Measurements from ENCODE around the gene SNCG. TPM values are rescaled to one million over a fixed set of nuclear protein-coding genes. Genes with fewer than 3 reads are reported as not detected.
"Not testable (repeated sequence)": the region's sequence is repeated elsewhere in the genome, so short reads cannot be mapped to it uniquely, and the experiment has no call there.

The SNCG gene
- total and polyA plus RNA-seq, 2 donors: 69.2 to 197 TPM

- WGBS: 86% methylated on average over 6 of the region's 6 CpGs
- no peak overlapping the region for H3K27ac ChIP-seq (ENCODE audit: low read depth)
- no peaks in the 10 kb centered on the region for H3K36me3 ChIP-seq (ENCODE audit: insufficient read depth)
- no peak overlapping the region for H3K4me3 ChIP-seq (ENCODE audit: low read depth, low read length)
- H3K4me1 ChIP-seq (ENCODE audit: insufficient read depth): no peaks in the 10 kb centered on the region
- no peak for DNase-seq (ENCODE audit: extremely low spot score)
Observed at GRCh38 chr10:86940677-86941076, 17.7 kb upstream of the SNCG start.

GRCh38 chr10:86941426-86941825 is 17.0 kb upstream of the SNCG start:
- H3K4me1 ChIP-seq (ENCODE audit: insufficient read depth): no peaks in the 10 kb centered on the region
- H3K36me3 ChIP-seq (ENCODE audit: insufficient read depth): no peaks in the 10 kb centered on the region
- H3K4me3 ChIP-seq (ENCODE audit: low read depth, low read length): no peak overlapping the region
- WGBS: 85% methylated on average over 2 of the region's 2 CpGs
- H3K27ac ChIP-seq (ENCODE audit: low read depth): no peak overlapping the region
- DNase-seq (ENCODE audit: extremely low spot score): no peak

- H3K27ac ChIP-seq (ENCODE audit: low read depth): no peak overlapping the region
- no peaks in the 10 kb centered on the region for H3K4me1 ChIP-seq (ENCODE audit: insufficient read depth)
- 94% methylated on average over 14 of the region's 14 CpGs for WGBS
- no peak overlapping the region for H3K4me3 ChIP-seq (ENCODE audit: low read depth, low read length)
- H3K36me3 ChIP-seq (ENCODE audit: insufficient read depth): no peaks in the 10 kb centered on the region
- no peak for DNase-seq (ENCODE audit: extremely low spot score)
Observed at GRCh38 chr10:86941991-86942421, 16.4 kb upstream of the SNCG start.

GRCh38 chr10:86942441-86943315 is 15.7 kb upstream of the SNCG start:
- Histone ChIP-seq H3K4me3 (ENCODE audit: low read depth, low read length) (no peak overlapping the region), H3K4me1 (ENCODE audit: insufficient read depth) (no peaks in the 10 kb centered on the region), H3K27ac (ENCODE audit: low read depth) (no peak overlapping the region), H3K36me3 (ENCODE audit: insufficient read depth) (no peaks in the 10 kb centered on the region)
- WGBS: 60% methylated on average over 94 of the region's 94 CpGs
- DNase-seq (ENCODE audit: extremely low spot score): no peak

- Histone ChIP-seq H3K4me3 (ENCODE audit: low read depth, low read length) (no peak overlapping the region), H3K4me1 (ENCODE audit: insufficient read depth) (no peaks in the 10 kb centered on the region), H3K36me3 (ENCODE audit: insufficient read depth) (no peaks in the 10 kb centered on the region), H3K27ac (ENCODE audit: low read depth) (no peak overlapping the region)
- DNase-seq (ENCODE audit: extremely low spot score): no peak
- WGBS: 95% methylated on average over 30 of the region's 30 CpGs
Observed at GRCh38 chr10:86943316-86944030, 14.9 kb upstream of the SNCG start.

- Histone ChIP-seq H3K4me3 (ENCODE audit: low read depth, low read length) (no peak overlapping the region), H3K36me3 (ENCODE audit: insufficient read depth) (no peaks in the 10 kb centered on the region), H3K27ac (ENCODE audit: low read depth) (no peak overlapping the region), H3K4me1 (ENCODE audit: insufficient read depth) (no peaks in the 10 kb centered on the region)
- DNase-seq (ENCODE audit: extremely low spot score): no peak
- 92% methylated on average over 4 of the region's 4 CpGs for WGBS
Observed at GRCh38 chr10:86944031-86944419, 14.4 kb upstream of the SNCG start.

GRCh38 chr10:86944471-86944870 is 13.9 kb upstream of the SNCG start:
- Histone ChIP-seq H3K4me3 (ENCODE audit: low read depth, low read length) (no peak overlapping the region), H3K36me3 (ENCODE audit: insufficient read depth) (no peaks in the 10 kb centered on the region), H3K4me1 (ENCODE audit: insufficient read depth) (no peaks in the 10 kb centered on the region), H3K27ac (ENCODE audit: low read depth) (no peak overlapping the region)
- no peak for DNase-seq (ENCODE audit: extremely low spot score)

GRCh38 chr10:86944907-86945306 is 13.5 kb upstream of the SNCG start:
- Histone ChIP-seq H3K4me1 (ENCODE audit: insufficient read depth) (no peaks in the 10 kb centered on the region), H3K27ac (ENCODE audit: low read depth) (no peak overlapping the region), H3K4me3 (ENCODE audit: low read depth, low read length) (no peak overlapping the region), H3K36me3 (ENCODE audit: insufficient read depth) (no peaks in the 10 kb centered on the region)
- 93% methylated on average over 3 of the region's 3 CpGs for WGBS
- DNase-seq (ENCODE audit: extremely low spot score): no peak

- Histone ChIP-seq H3K4me1 (ENCODE audit: insufficient read depth) (no peaks in the 10 kb centered on the region), H3K27ac (ENCODE audit: low read depth) (no peak overlapping the region), H3K4me3 (ENCODE audit: low read depth, low read length) (no peak overlapping the region), H3K36me3 (ENCODE audit: insufficient read depth) (no peaks in the 10 kb centered on the region)
- WGBS: 61% methylated on average over 18 of the region's 18 CpGs
- DNase-seq (ENCODE audit: extremely low spot score): no peak
Observed at GRCh38 chr10:86945361-86946212, 12.8 kb upstream of the SNCG start.

GRCh38 chr10:86946213-86947155 is 11.9 kb upstream of the SNCG start:
- Histone ChIP-seq H3K4me3 (ENCODE audit: low read depth, low read length) (no peak overlapping the region), H3K27ac (ENCODE audit: low read depth) (no peak overlapping the region), H3K4me1 (ENCODE audit: insufficient read depth) (no peaks in the 10 kb centered on the region), H3K36me3 (ENCODE audit: insufficient read depth) (no peaks in the 10 kb centered on the region)
- 79% methylated on average over 13 of the region's 13 CpGs for WGBS
- no peak for DNase-seq (ENCODE audit: extremely low spot score)

GRCh38 chr10:86947806-86948205 is 10.6 kb upstream of the SNCG start:
- WGBS: 93% methylated on average over 4 of the region's 4 CpGs
- not testable (repeated sequence) for H3K4me3 ChIP-seq (ENCODE audit: low read depth, low read length); H3K27ac ChIP-seq (ENCODE audit: low read depth); DNase-seq (ENCODE audit: extremely low spot score); H3K4me1 ChIP-seq (ENCODE audit: insufficient read depth); H3K36me3 ChIP-seq (ENCODE audit: insufficient read depth)

- 62% methylated on average over 1 of the region's 1 CpG for WGBS
- Histone ChIP-seq H3K4me3 (ENCODE audit: low read depth, low read length) (no peak overlapping the region), H3K27ac (ENCODE audit: low read depth) (no peak overlapping the region), H3K36me3 (ENCODE audit: insufficient read depth) (no peaks in the 10 kb centered on the region), H3K4me1 (ENCODE audit: insufficient read depth) (no peaks in the 10 kb centered on the region)
- no peak for DNase-seq (ENCODE audit: extremely low spot score)
Observed at GRCh38 chr10:86950349-86950748, 8.1 kb upstream of the SNCG start.

Data from urinary bladder (tissue), 4 donors.